ENCODE data around the gene CBX7.

CBX7 gene

GRCh38 chr22:39147335-39148025 is 5.0 kb downstream of the CBX7 start:
- DNase-seq (ENCODE audit: low read depth), result no peak

- DNase-seq (ENCODE audit: low read depth), result no peak
Observed at GRCh38 chr22:39146256-39147101, 6.0 kb downstream of the CBX7 start.

- DNase-seq (ENCODE audit: low read depth), result no peak
Observed at GRCh38 chr22:39144101-39144767, 8.2 kb downstream of the CBX7 start.

- DNase-seq (ENCODE audit: low read depth), result no peak
Observed at GRCh38 chr22:39142088-39142680, 10.3 kb downstream of the CBX7 start.

GRCh38 chr22:39139933-39140332 is 12.5 kb downstream of the CBX7 start:
- no peak for DNase-seq (ENCODE audit: low read depth)

GRCh38 chr22:39138357-39138997 is 14.0 kb downstream of the CBX7 start:
- DNase-seq (ENCODE audit: low read depth), result no peak

GRCh38 chr22:39136317-39136716 is 16.2 kb downstream of the CBX7 start:
- no peak for DNase-seq (ENCODE audit: low read depth)

GRCh38 chr22:39135092-39135896 is 17.2 kb downstream of the CBX7 start:
- DNase-seq (ENCODE audit: low read depth), result no peak

GRCh38 chr22:39134366-39135091 is 18.0 kb downstream of the CBX7 start:
- no peak for DNase-seq (ENCODE audit: low read depth)

- DNase-seq (ENCODE audit: low read depth), result no peak
Observed at GRCh38 chr22:39133871-39134270, 18.6 kb downstream of the CBX7 start.

GRCh38 chr22:39132871-39133524 is 19.5 kb downstream of the CBX7 start:
- DNase-seq (ENCODE audit: low read depth), result no peak

- no peak for DNase-seq (ENCODE audit: low read depth)
Observed at GRCh38 chr22:39132281-39132680, 20.2 kb downstream of the CBX7 start.

- no peak for DNase-seq (ENCODE audit: low read depth)
Observed at GRCh38 chr22:39130892-39131855, 21.3 kb downstream of the CBX7 start.

GRCh38 chr22:39130152-39130704 is 22.3 kb downstream of the CBX7 start:
- no peak for DNase-seq (ENCODE audit: low read depth)

- DNase-seq (ENCODE audit: low read depth), result no peak
Observed at GRCh38 chr22:39129746-39130145, 22.7 kb downstream of the CBX7 start.

GRCh38 chr22:39129081-39129480 is 23.4 kb downstream of the CBX7 start:
- DNase-seq (ENCODE audit: low read depth), result no peak

GRCh38 chr22:39128508-39128907 is 24.0 kb downstream of the CBX7 start:
- no peak for DNase-seq (ENCODE audit: low read depth)

- DNase-seq (ENCODE audit: low read depth), result no peak
Observed at GRCh38 chr22:39125622-39126021, 26.9 kb downstream of the CBX7 start.

Data from non-pigmented ciliary epithelial cell (primary cell).